Measurements from ENCODE around the gene CPT2.
"Not testable (repeated sequence)": the region's sequence is repeated elsewhere in the genome, so short reads cannot be mapped to it uniquely, and the experiment has no call there.

CPT2 gene

GRCh38 chr1:53182716-53183094 is 13.9 kb upstream of the CPT2 start:
- no peak for DNase-seq

GRCh38 chr1:53183095-53183990 is 13.3 kb upstream of the CPT2 start:
- no peak for DNase-seq

DNA sequence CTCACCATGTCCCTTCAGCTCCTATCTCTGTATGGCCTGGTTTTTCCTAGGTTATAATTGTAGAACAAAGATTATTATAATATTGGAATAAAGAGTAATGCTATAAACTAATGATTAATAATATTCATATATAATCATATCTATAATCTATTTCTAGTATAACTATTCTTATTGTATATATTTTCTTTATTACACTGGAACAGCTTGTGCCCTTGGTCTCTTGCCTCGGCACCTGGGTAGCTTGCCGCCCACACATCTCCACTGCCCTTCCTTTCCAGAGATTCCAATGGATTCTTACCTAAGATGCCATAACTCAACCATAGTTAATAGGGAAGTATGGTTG is 10.7 kb upstream of the CPT2 start:
- not testable (repeated sequence) for DNase-seq

- no peak for DNase-seq
Measured at GRCh38 chr1:53186533-53186932, 10.1 kb upstream of the CPT2 start.

GRCh38 chr1:53187401-53187800 is 9.2 kb upstream of the CPT2 start:
- no peak for DNase-seq

- no peak for DNase-seq
Measured at GRCh38 chr1:53188099-53188498, 8.5 kb upstream of the CPT2 start.

DNA sequence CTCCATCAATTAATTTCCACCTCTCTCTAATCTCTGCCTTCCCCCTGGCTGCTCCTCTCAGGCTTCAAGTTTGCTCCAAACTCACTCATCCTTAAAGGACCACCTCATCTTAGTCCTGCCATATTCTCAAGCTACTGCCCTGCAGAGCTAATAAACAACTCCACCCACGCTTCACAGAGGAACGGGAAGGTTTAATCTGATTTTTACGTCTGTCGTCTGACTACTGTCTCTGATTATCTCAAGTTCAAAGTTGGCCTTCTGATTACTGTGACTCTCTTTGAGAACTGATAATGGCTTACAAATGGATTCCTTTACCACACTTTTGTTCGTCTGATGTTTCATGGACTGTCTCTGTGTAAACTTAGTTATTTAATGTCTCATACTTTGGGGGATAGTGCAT is 7.6 kb upstream of the CPT2 start:
- DNase-seq: no peak

DNA sequence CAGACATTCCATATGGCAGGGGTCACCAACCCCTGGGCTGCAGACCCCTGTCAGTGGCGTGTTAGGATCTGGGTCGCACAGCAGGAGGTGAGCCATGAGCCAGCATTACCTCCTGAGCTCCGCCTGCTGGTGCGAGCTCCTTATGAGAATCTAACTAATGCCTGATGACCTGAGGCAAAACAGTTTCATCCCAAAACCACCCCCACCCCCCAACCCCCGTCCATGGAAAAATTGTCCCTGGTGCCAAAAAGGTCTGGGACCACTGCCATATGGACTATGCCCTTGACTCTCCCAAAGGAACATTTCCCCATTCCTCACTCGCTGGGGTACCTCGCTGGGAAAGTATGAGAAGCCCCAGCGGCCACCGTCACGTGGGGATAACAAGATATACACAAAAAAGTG is 6.4 kb upstream of the CPT2 start:
- DNase-seq: no peak

- no peak for DNase-seq
Measured at GRCh38 chr1:53195246-53196016, 1.2 kb upstream of the CPT2 start.

GRCh38 chr1:53196017-53196484 is 573 bp upstream of the CPT2 start:
- peak; percentile 23 for DNase-seq

GRCh38 chr1:53197291-53198200 is 922 bp downstream of the CPT2 start:
- no peak for DNase-seq

GRCh38 chr1:53198241-53198651 is 1.6 kb downstream of the CPT2 start:
- DNase-seq: no peak

GRCh38 chr1:53203466-53203865 is 6.8 kb downstream of the CPT2 start:
- DNase-seq: no peak

GRCh38 chr1:53205496-53205895 is 8.9 kb downstream of the CPT2 start:
- DNase-seq: not testable (repeated sequence)

DNA sequence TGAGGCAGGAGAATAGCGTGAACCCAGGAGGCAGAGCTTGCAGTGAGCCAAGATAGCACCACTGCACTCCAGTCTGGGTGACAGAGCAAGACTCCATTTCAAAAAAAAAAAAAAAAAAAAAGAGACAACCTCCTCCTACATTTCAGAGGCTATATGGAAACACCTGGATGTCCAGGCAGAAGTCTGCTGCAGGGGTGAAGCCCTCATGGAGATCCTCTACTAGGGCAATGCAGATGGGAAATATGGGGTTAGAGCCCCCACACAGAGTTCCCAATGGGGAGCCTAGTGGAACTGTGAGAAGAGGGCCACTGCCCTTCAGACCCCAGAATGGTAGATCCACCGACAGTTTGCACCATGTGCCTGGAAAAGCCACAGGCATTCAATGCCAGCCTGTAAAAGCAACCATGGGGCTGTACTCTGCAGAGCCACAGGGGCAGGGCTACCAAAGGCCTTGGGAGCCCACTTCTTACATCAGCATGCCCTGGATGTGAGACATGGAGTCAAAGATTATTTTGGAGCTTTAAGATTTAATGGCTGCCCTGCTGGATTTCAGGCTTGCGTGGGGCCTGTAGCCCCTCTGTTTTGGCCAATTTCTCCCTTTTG is 9.6 kb downstream of the CPT2 start:
- DNase-seq: not testable (repeated sequence)

- no peak for DNase-seq
Measured at GRCh38 chr1:53206735-53207379, 10.2 kb downstream of the CPT2 start.

GRCh38 chr1:53207726-53208125 is 11.1 kb downstream of the CPT2 start:
- no peak for DNase-seq

- DNase-seq: no peak
Measured at GRCh38 chr1:53210352-53210751, 13.7 kb downstream of the CPT2 start.

DNA sequence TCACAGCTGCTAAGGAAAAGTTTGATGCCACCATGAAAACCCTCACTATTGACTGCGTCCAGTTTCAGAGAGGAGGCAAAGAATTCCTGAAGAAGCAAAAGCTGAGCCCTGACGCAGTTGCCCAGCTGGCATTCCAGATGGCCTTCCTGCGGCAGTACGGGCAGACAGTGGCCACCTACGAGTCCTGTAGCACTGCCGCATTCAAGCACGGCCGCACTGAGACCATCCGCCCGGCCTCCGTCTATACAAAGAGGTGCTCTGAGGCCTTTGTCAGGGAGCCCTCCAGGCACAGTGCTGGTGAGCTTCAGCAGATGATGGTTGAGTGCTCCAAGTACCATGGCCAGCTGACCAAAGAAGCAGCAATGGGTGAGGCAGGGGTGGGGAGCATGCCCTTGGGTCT is 14.3 kb downstream of the CPT2 start:
- no peak for DNase-seq

GRCh38 chr1:53214376-53214940 is 17.8 kb downstream of the CPT2 start:
- DNase-seq: no peak

GRCh38 chr1:53218201-53218600 is 21.6 kb downstream of the CPT2 start:
- DNase-seq: no peak

- DNase-seq: no peak
Measured at GRCh38 chr1:53219711-53220110, 23.1 kb downstream of the CPT2 start.
